IPS DF 19.7 (cell line): ENCODE results near the gene MCM3AP.
A peak's percentile ranks its signal among the peaks of the same experiment; 100 is the strongest.

ENCODE experiments used
- DNase-seq: peaks from one replicate; pipeline ENCODE4 v3.0.0-alpha.2; 2013; ENCODE audit warnings: low read depth, low spot score

Gene MCM3AP

DNA sequence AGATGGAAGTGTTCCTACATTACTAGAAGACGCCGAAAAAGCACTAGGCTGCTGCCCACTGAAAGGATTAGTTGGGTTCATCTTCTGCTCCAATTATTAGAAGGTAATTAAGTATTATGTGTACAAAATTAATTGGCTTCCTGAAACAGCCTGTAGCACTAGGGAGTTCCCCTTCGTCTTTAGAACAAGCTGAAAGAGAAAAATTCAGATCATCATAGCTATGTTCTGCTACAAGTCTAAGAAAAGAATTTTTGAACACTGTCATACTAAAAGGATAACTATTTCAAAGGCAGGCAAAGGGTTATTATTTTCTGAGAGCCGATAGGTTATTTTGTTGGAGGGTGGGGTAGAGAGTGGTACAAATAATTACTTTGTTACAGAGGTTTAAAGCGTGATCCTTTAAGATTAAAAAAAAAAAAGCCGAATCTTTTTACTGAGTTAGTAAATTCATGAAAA, at the start of gene MCM3AP:
MCM3AP (minus strand) TSS at position 406 of the 456 bp plus-strand sequence; CDS start at position 81, 325 bp downstream.
- no peak for DNase-seq

DNA sequence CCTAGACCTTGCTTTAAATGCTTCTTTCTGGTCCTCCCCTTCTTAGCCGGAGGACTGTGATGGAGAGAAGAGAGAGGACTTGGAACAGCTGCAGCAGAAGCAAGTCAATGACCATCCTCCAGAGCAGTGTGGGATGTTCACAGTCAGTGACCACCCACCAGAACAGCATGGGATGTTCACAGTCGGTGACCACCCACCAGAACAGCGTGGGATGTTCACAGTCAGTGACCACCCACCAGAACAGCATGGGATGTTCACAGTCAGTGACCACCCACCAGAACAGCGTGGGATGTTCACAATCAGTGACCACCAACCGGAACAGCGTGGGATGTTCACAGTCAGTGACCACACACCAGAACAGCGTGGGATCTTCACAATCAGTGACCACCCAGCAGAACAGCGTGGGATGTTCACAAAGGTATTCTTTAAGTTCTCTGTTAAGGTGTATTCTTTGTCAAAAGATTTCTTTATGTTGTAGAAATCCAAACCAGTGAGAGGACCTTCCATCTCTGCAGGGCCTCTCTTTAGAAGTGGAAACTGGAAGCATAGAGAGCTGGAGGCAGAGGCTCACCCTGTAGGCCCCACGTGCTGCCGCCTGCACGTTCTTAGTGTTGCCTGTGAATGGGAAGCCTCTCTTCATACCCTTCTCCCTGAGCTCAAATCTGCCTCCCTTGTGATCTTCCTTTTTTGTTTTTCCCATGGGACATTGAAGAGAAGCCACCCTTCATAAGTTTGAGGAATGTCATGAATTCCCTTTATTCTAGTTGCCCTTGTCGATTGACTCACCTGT, 49.1 kb upstream of the MCM3AP start:
- DNase-seq = no peak

DNA sequence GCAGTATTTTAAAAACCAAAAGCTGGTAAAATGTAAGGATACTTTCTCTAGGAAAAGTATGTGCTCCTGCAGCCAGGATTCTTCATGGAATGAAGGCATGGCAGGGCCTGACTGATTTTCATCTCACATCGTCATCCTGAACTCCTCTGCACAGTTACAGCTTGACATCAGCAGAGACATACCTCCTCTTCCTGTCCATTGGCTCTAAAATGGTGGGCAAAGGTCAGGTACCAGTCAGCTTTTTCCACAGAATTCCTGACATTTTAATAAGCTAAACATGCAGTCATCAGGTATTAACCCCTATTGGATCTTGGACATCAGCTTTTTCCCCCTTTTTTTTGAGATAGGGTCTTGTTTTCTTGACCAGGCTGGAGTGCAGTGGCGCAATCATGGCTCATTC, 44.4 kb upstream of the MCM3AP start:
- DNase-seq = no peak

DNA sequence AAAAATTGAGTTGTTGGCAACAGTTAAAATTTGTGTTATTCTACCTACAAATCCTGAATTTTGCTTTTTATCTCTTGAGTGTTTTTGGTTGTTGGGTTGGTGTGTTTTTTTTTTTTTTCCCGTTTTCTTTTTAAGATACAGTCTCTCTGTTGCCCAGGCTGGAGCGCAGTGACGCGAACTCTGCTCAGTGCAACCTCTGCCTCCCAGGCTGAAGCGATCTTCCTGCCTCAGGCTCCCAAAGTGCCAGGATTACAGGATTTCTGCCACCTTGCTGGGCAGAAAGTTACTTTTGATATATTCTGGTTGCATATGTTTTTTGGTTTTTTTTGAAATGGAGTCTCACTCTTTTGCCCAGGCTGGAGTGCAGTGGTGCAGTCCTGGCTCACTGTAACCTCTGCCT, 42.7 kb upstream of the MCM3AP start:
- DNase-seq = no peak

DNA sequence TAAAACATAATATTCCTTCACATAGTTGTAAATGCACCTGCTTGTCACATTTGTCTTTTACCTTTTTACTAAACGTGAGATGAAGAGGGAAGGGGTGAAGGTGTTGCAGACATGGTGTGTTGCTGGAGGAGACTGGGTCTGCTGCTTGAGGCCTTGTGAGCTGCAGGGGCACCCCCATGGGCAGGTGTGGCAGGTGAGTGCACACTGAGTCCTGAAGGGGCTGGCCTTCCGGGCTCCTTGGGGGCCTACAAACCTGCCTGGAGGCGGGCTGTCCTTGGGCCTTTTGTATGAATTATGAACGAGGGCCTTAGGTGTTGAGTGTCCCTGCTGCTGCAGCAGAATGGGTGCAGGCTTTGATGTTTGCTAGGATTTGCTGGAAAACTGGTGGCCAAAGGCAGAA, 42.3 kb upstream of the MCM3AP start:
- DNase-seq = no peak

DNA sequence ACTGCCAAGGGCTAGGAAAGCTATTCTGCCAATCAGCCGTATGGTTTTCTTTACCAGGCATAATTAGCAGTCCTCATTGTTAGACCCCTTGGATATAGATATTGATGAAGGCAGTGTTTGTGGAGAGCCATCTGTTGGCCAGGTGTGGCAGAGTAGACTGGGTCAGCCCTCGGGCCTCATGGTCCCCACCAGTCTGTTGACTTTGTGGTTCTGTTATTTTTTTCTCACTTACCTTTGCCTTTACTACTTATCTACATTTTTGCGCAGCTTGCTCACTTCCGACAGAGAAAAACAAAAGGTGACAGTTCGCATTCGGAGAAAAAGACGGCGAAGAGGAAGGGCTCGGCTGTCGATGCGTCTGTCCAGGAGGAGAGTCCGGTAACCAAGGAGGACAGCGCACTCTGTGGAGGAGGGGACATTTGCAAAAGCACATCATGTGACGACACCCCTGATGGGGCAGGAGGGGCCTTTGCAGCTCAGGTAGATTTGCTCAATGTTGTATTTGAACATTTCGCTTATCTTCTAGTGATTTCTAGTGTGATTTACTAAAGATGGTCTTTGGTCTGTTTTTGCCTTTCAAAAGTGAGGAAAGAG, 40.8 kb upstream of the MCM3AP start:
- DNase-seq = no peak

DNA sequence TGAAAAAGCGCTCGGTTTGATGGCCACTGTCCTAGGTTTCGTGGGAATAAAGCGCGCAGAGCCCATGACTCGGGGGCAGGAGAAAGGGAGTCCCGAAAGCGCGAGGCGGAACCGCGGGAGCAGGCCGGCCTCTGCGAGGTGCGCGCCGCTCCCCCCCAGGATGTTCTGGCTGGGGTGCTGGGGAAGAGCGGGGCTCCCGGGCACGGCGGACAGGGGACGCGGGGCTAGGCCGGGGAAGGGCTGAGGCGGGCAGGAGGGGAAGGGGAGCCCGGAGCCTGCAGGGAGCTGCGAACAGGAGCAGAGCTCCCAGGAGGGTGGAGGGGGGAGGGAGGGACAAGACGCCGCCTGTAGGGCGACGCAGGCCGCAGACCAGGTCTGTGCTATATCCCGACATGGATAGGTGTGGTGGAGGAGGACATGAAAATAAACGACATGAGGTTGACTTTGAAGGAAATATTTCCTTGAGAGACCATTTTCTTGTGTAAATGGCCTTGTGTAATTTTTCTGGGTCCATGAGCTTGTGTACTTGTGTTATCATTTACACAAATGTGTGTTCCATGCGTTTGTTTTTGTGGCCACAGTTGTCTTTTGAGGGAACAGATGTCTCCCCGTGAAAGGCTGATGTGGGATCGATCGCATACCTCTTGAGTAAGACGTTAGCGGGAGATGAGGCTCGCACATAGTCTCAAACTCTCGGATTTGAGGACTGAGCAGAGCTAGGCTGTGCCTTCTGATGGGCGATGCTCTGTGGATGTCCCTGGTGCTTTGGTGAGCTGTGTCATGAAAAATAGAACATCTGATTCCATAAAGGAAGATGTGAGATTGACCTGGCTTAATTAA, 39.9 kb upstream of the MCM3AP start:
- no peak for DNase-seq

DNA sequence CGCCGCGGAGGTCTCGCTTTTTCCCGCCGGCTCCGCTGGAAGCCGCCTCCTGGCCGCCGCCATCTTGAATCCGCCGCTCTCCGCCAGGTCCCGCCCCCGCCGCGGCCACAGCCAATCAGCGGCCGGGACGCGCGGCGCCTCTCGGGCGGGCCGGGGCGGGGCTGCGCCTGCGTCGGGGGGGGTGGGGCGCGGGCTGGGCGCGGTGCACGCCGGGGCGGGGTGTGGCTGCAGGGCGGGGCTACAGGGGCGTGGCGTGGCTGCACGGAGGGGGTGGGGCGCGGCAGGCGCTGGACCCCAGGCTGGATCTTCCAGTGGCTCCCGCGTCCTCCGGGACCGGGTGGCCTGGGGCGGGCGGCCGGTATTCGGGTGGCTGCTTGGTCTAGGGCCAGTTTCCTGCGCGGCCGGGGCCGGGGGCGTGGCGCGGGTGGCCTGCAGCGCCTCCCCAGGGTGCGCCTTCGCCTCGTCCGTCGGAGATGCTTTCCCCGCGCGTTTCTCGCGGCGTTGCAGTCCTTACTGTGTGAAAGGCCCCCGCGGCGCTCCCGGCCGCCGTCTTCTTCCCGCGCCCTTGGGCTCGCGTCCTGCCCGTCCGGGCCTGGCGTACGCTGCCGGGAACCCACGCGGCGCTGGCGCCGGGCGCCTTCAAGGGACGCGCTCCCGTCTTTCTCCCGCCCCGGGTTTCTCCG, 39.1 kb upstream of the MCM3AP start:
- no peak for DNase-seq

DNA sequence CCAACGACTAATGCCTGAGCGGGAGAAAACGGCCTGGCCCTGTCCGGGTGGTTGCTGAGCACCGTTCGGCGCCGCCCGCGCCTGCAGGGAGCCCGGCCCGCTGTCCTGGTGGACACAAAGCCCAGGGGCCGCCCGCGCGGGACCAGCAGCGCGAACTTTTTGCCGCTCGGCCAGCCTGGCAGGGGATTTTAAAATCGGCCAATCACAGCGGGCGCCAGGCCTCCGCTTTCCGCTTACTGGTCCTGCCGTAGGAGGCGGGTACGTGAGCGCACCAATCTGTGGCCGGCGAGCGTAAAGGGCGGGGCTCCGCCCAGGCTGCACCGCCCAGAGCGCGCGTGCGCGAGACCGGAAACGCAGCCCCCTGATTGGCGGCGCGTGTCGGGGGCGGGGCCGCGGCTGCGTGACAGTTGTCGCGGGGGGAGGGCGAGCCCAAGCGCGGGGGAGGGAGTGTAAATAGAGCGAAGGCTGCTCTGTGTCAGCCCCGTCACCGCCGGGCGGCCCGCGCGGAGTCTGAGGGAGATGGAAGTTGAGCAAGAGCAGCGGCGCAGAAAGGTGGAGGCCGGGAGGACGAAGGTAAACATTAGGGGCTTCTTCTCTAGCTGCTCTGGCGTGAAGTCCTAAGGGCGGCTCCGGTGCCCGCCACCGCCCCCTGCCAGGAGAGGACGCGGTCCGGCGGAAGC, 38.4 kb upstream of the MCM3AP start, which contains the start of the genes C21orf58 and PCNT:
C21orf58 (minus strand) TSS at position 161 of the 680 bp plus-strand sequence. CDS start 1,132 bp downstream, outside the sequence.
PCNT (plus strand) TSS at position 447 of the 680 bp plus-strand sequence; CDS start at position 520, 73 bp downstream.
- peak; percentile 81 for DNase-seq

DNA sequence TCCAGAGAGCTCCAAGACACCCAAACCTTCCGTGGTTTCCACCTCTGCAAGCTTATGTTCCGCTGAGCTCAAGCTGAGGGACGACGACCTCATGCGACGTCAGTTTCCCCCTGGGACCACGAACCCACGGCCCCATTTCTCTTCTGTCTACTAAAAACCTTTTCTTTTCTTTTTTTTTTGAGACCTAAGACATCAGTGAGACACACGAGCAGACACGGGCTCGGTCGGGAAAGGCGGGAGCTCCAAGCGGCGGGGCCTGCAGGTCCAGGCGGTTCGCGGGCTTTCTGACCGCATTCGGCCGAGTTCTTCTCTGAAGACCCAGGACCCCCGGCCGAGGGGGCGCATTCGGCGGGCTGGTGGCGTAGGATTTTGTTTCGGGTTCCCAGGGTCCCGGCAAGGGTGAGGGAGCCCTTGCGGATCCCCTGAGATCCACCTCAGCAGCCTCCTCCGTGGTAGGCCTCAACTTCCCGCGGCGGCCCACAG, 37.9 kb upstream of the MCM3AP start:
- no peak for DNase-seq

DNA sequence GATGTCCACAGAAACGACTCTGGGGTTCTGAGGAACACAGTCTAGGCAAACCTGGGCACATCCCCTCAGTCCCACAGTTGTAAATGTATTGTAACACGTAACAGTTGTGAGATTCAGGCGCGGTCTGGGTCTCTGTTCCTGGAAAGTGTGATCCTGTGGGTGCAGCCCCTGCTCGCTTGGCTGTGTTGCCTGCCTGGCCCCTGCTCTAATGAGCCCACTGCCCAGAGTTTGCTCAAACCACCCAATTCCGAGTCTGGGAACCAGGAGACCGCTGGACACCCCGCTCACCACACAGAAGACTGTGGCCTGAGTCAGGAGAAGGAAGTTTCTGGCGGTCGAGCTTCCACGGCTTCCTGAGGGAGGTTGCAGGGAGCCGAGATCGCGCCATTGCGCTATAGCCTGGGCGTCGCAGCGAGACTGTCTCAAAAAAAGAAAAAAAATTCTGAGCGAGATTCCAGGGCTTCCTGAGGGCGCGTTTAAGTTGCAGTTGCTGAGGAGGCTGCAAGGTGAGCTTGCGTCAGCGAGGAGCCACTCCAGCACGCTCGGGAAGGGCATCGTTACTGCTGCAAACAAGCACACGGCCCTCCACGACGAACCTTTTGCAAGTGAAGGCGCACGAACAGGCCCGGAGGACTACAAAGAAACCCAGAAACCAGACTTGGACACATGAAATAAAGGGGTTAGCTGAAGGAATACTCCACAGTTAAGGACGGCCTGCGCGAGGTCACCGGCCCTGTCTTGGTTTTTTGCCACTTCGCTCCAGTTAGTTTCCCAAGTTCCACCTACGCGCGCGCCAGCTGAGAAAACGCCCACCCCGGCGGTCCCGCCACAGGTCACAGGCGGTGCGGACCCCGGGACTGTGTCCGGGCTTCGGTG, 37.2 kb upstream of the MCM3AP start:
- no peak for DNase-seq

DNA sequence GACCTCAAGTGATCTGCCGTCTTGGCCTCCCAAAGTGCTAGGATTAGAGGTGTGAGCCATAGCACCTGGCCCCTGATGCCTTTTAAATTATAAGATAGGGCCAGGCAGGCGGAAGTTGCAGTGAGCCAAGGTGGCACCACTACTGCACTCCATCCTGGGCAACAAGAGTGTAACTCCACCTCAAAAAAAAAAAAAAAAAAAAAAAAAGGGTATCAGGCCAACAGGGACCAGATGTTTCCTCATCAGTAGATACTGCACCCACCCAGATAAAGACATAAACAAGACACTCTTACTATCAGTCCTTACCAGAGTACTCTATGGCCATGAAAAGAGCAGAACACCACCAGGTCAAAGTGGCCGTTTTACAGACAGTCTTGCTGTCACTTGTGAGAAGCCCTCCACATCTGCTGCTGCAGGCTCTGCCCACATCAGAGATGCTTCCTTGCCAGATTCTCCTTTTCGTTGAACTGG, 35.0 kb upstream of the MCM3AP start:
- DNase-seq = no peak

DNA sequence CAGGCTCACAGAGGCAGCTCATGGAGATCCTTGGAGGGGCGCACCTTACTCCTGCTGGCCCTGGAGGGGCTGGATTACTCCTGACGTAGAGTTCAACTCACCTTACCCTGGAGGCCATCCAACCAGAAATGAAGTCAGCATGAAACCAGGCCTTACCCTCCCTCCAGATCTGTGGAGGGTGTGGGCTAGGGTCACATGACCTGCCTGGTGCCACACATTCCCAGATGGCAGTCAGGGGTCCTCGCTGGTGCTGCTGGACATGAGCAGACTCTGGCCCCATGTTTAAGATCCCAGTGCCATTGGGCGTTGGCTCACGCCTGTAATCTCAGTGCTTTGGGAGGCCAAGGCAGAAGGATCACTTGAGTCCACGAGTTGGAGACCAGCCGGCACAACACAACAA, 33.8 kb upstream of the MCM3AP start:
- DNase-seq = no peak

DNA sequence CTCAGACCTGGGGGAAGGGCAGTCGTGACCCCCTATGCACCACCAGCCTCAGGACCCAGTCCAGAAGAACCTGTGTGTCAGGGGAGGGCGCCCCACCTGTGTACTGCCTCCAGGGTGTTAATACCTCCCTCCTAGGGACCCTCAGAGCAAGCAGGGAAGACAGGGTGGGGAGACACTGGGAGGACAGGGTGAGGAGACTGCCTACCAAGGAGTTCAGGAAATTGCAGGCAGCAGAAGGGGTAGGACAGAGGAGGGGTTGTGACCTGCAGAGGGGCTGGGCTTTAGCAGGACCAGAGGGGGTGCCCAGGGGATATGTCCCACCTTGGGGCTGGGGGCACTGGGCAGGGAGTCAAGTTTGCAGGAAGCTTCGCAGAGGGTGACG, 33.0 kb upstream of the MCM3AP start:
- DNase-seq = no peak

DNA sequence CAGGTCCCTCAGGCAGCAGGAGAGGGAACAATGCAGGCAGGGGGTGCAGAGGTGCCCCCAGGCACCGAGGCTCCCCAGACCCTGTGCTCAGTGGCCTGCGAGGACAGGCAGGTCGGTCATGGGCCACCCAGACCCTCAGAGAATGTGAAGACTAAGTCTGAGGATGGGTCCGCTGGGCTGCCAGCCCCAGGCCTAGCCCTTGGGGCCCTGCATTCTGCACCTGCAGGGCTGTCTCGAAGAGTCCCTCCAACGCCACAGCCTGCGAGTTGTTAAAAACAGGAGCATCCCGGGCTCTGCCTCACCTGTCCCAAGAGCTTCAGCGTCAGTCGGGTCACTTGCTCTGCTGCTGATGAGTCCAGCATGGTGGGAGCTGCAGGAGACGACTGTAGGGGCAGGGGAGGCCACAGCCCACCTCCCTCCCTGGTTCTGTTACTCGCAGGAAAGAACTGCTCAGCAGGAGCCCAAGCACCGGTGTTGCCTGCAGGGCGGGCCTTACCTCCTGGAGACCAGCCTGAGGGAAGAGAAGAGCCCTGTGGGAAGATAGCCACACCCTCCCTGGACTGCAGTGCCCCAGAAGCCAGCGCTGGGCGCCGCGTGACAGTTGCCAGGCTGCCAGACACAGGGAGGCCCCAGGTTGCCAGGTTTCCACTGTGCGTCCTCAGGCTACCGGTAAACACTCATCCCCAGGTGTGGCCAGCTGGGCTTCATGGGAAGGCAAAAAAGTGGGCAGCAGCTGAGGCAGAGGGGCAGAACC, 32.5 kb upstream of the MCM3AP start:
- DNase-seq = no peak

DNA sequence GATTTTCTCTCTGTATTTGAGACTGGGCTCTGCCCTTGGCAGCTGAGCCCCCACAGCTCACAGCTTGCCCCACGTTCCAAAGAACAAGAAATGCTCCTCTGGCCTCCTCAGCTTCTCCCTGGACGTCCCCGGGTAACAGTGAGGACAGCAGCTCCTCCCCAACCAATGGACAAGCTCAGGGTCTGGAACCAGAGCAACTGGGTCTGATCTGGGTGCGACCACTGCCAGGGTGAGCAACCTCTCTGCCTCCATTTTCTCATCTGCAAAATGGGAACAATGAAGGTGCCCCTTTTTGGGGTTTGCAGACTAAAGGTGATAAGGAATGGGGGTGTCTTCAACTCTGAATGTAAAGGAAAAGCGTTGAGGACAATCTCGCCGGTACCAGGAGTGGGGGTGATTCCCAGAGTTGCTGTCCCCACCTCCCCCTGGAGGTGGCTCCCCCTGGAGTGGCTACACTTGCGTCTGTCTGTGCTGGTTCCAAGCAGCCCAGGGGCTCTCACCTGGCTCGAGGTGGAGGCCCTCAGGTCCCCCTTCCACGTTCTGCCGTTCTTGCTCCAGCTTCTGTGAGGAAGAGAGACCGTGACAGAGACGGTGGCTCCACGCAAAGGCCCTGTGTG, 31.4 kb upstream of the MCM3AP start:
- DNase-seq = no peak

DNA sequence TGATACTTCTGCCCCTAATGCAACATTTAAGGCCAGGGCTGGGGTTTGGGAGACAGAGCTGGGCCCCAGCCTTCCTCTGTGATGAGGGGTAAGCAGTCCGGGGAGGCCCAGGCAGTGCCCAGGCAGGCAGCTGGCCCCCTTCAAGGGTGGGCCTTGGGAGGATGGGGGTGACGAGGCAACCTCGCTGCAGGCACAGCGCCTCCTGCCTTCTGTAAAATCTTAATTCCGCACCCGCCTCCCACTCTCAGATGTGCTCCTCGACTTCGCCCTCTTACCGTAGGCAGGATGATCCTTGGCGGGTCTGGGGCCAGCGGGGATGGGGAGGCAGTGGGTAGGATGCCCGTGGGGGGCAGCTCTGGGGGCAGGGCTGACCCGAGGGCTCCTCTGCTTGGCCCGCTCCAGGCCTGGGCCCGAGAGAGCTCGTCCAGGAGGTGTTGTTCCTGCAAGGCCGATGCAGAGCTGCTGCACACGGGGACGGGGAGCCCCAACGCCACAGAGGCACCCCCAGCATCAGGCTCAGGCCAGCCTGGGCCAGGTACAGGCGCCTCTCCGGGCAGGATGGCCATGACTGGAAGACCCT, 29.1 kb upstream of the MCM3AP start:
- DNase-seq = no peak

DNA sequence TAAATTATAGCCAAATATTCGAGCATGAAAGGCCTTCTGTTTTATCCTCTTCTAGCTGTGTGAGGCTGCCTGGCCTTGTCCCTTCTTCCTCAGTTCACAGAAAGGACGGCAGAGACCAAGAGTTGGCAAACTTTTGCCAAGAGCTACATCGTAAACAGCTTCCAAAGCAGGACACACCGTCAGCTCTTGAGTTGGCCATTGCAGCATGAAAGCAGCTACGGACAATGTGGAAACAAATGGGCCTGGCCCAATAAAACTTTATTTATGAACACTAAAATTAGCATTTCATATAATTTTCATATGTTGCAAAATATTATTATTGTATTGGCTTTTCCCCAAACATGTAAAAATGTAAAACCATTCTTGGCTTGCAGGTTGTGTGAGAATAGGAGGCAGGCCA, 27.5 kb upstream of the MCM3AP start:
- DNase-seq = no peak
